HG03521 (cell line): ENCODE data around the gene DTHD1.

ENCODE experiments used
- ATAC-seq: cut with Tn5 transposase; IDR thresholded peaks from one replicate; pipeline ENCODE4 v1.9.1; 2021; ENCODE audit warnings: mild to moderate bottlenecking, moderate library complexity; ENCODE audit not compliant: unreplicated experiment

Gene DTHD1

GRCh38 chr4:36338973-36339372 lies 57.6 kb downstream of the DTHD1 start:
- no peak for ATAC-seq

- no peak for ATAC-seq
Measured at GRCh38 chr4:36341936-36342335, 60.5 kb downstream of the DTHD1 start.

- no peak for ATAC-seq
Measured at GRCh38 chr4:36343501-36344175, 62.2 kb downstream of the DTHD1 start.

GRCh38 chr4:36348403-36348938 lies 67.1 kb downstream of the DTHD1 start:
- peak; percentile 80 for ATAC-seq

GRCh38 chr4:36349938-36350549 lies 68.6 kb downstream of the DTHD1 start:
- ATAC-seq, result no peak

- ATAC-seq, result peak; percentile 48
Measured at GRCh38 chr4:36351082-36351666, 69.8 kb downstream of the DTHD1 start.

- no peak for ATAC-seq
Measured at GRCh38 chr4:36353998-36354397, 72.6 kb downstream of the DTHD1 start.

GRCh38 chr4:36358173-36358572 lies 76.8 kb downstream of the DTHD1 start:
- ATAC-seq, result no peak

GRCh38 chr4:36360755-36361154 lies 79.3 kb downstream of the DTHD1 start:
- ATAC-seq, result no peak

GRCh38 chr4:36363024-36363423 lies 81.6 kb downstream of the DTHD1 start:
- no peak for ATAC-seq

GRCh38 chr4:36374836-36375511 lies 93.6 kb downstream of the DTHD1 start:
- ATAC-seq, result no peak

GRCh38 chr4:36385951-36386571 lies 104.6 kb downstream of the DTHD1 start:
- ATAC-seq, result peak; percentile 85

- ATAC-seq, result no peak
Measured at GRCh38 chr4:36386691-36387090, 105.3 kb downstream of the DTHD1 start.

GRCh38 chr4:36388710-36389109 lies 107.3 kb downstream of the DTHD1 start:
- ATAC-seq, result no peak

- no peak for ATAC-seq
Measured at GRCh38 chr4:36391411-36391810, 110.0 kb downstream of the DTHD1 start.

GRCh38 chr4:36392024-36392423 lies 110.6 kb downstream of the DTHD1 start:
- ATAC-seq, result no peak

- no peak for ATAC-seq
Measured at GRCh38 chr4:36392916-36393315, 111.5 kb downstream of the DTHD1 start.
